Glutamatergic neuron (in vitro differentiated cells): ENCODE measurements around the gene SMCO4. TPM values are rescaled to one million over a fixed set of nuclear protein-coding genes. Genes with fewer than 3 reads are reported as not detected.
"Not testable (repeated sequence)": the region's sequence is repeated elsewhere in the genome, so short reads cannot be mapped to it uniquely, and the experiment has no call there.

Source experiments
- DNase-seq: peaks from one replicate; pipeline ENCODE4 v3.0.0; 2022
- H3K27ac Mint-ChIP-seq: one replicate; pipeline ENCODE4 v1.8.0; 2020; ENCODE audit warnings: mild to moderate bottlenecking, mixed read lengths, inconsistent platforms; ENCODE audit not compliant: unreplicated experiment
- H3K27me3 Mint-ChIP-seq: one replicate; pipeline ENCODE4 v1.8.0; 2020; ENCODE audit warnings: mild to moderate bottlenecking, moderate library complexity, mixed read lengths, inconsistent platforms; ENCODE audit not compliant: unreplicated experiment
- H3K36me3 Mint-ChIP-seq: one replicate; pipeline ENCODE4 v1.8.0; 2020; ENCODE audit warnings: mild to moderate bottlenecking, mixed read lengths, inconsistent platforms; ENCODE audit not compliant: unreplicated experiment
- H3K4me1 Mint-ChIP-seq: one replicate; pipeline ENCODE4 v1.8.0; 2020; ENCODE audit warnings: mild to moderate bottlenecking, low read depth, mixed read lengths, inconsistent platforms; ENCODE audit not compliant: unreplicated experiment
- H3K4me3 Mint-ChIP-seq: one replicate; pipeline ENCODE4 v1.8.0; 2020; ENCODE audit warnings: mild to moderate bottlenecking, mixed read lengths, inconsistent platforms; ENCODE audit not compliant: unreplicated experiment
- H3K9me3 Mint-ChIP-seq: one replicate; pipeline ENCODE4 v1.8.0; 2020; ENCODE audit warnings: mild to moderate bottlenecking, moderate library complexity, mixed read lengths, inconsistent platforms; ENCODE audit not compliant: unreplicated experiment
- CTCF ChIP-seq: fragments of 200-600 bp; sonication (generic); IDR thresholded peaks from one replicate; pipeline ENCODE4 v1.5.0; 2021; ENCODE audit not compliant: partially characterized antibody, unreplicated experiment
- total RNA-seq: library from RNA; stranded (reverse); fragmentation: NEBNext Ultra II Directional; extraction: Animal tissue kit (Norgen Biotek cat#: 25700); gene quantifications from one replicate; pipeline ENCODE4 v1.2.1, GENCODE V29; 2021; ENCODE audit not compliant: unreplicated experiment

The SMCO4 gene
- total RNA-seq, 1 donor from 2014 or later: 3.0 TPM

GRCh38 chr11:93537049-93537448 lies 6.1 kb downstream of the SMCO4 start:
- no peak for DNase-seq
- H3K4me1 Mint-ChIP-seq: peaks cover 42% of the 10 kb centered on the region
- no peaks in the 10 kb centered on the region for H3K36me3 Mint-ChIP-seq
- no peak for TF ChIP-seq CTCF
- H3K27ac Mint-ChIP-seq: no peak overlapping the region
- H3K4me3 Mint-ChIP-seq: no peak overlapping the region
- peaks cover 2% of the 10 kb centered on the region for H3K27me3 Mint-ChIP-seq
- H3K9me3 Mint-ChIP-seq: peaks cover 3% of the 10 kb centered on the region

- peaks cover 4% of the 10 kb centered on the region for H3K9me3 Mint-ChIP-seq
- H3K27ac Mint-ChIP-seq: no peak overlapping the region
- H3K4me3 Mint-ChIP-seq: no peak overlapping the region
- no peak for TF ChIP-seq CTCF
- peaks cover 2% of the 10 kb centered on the region for H3K27me3 Mint-ChIP-seq
- no peak for DNase-seq
- peaks cover 47% of the 10 kb centered on the region for H3K4me1 Mint-ChIP-seq
- no peaks in the 10 kb centered on the region for H3K36me3 Mint-ChIP-seq
Observed at GRCh38 chr11:93536101-93536861, 6.9 kb downstream of the SMCO4 start.

GRCh38 chr11:93535578-93535977 lies 7.6 kb downstream of the SMCO4 start:
- not testable (repeated sequence) for H3K9me3 Mint-ChIP-seq, H3K4me3 Mint-ChIP-seq, DNase-seq, H3K27me3 Mint-ChIP-seq, H3K36me3 Mint-ChIP-seq
- H3K4me1 Mint-ChIP-seq: peaks cover 49% of the 10 kb centered on the region
- peak overlapping the region; percentile 26 for H3K27ac Mint-ChIP-seq

- peaks cover 7% of the 10 kb centered on the region for H3K27me3 Mint-ChIP-seq
- no peak for DNase-seq
- H3K36me3 Mint-ChIP-seq: no peaks in the 10 kb centered on the region
- peaks cover 9% of the 10 kb centered on the region for H3K9me3 Mint-ChIP-seq
- H3K27ac Mint-ChIP-seq: peak overlapping the region; percentile 78
- no peak for TF ChIP-seq CTCF
- no peak overlapping the region for H3K4me3 Mint-ChIP-seq
- peaks cover 67% of the 10 kb centered on the region for H3K4me1 Mint-ChIP-seq
Observed at GRCh38 chr11:93532806-93533205, 10.4 kb downstream of the SMCO4 start.

GRCh38 chr11:93532281-93532789 lies 10.9 kb downstream of the SMCO4 start:
- H3K9me3 Mint-ChIP-seq: peaks cover 9% of the 10 kb centered on the region
- no peak overlapping the region for H3K4me3 Mint-ChIP-seq
- no peak for DNase-seq
- peaks cover 7% of the 10 kb centered on the region for H3K27me3 Mint-ChIP-seq
- no peak for TF ChIP-seq CTCF
- H3K36me3 Mint-ChIP-seq: no peaks in the 10 kb centered on the region
- peaks cover 63% of the 10 kb centered on the region for H3K4me1 Mint-ChIP-seq
- H3K27ac Mint-ChIP-seq: peak overlapping the region; percentile 78
